HepG2 (cell line): ENCODE results near the gene EEF1A1. TPM values are rescaled to one million over a fixed set of nuclear protein-coding genes. Genes with fewer than 3 reads are reported as not detected.

Source experiments
- BCL6 ChIP-seq: IDR thresholded peaks from 2 replicates; pipeline ENCODE4 v1.6.1; 2016; ENCODE audit warnings: missing genetic modification reagents, missing compliant biosample characterization
- BRF2 ChIP-seq: sonication (generic); formaldehyde crosslinking; IDR thresholded peaks from 2 replicates; pipeline ENCODE4 v1.8.1; 2022; ENCODE audit warnings: mild to moderate bottlenecking, missing genetic modification reagents
- CREB1 ChIP-seq, 2 experiments: fragments of 450-650 bp in 1 of 2; IDR thresholded peaks; 2 replicates each; pipeline ENCODE4 v1.6.1; 2016 to 2017; ENCODE audit warnings: control low read depth in 1 of 2, mild to moderate bottlenecking in 1 of 2, missing compliant biosample characterization in 1 of 2, missing genetic modification characterization in 1 of 2
- ELF3 ChIP-seq: IDR thresholded peaks from 2 replicates; pipeline ENCODE4 v1.6.1; 2016; ENCODE audit warnings: missing genetic modification reagents, missing compliant biosample characterization
- FOXP1 ChIP-seq, 2 experiments: fragments of 450-650 bp in 1 of 2; IDR thresholded peaks; 2 replicates each; pipeline ENCODE4 v1.6.1; 2017 to 2018; ENCODE audit warnings: antibody characterized with exemption in 1 of 2
- KDM4B ChIP-seq: sonication (generic); formaldehyde crosslinking; IDR thresholded peaks from 2 replicates; pipeline ENCODE4 v1.4.0; 2020; ENCODE audit warnings: missing genetic modification reagents
- KDM5B ChIP-seq: sonication (generic); formaldehyde crosslinking; IDR thresholded peaks from 2 replicates; pipeline ENCODE4 v1.4.0; 2020; ENCODE audit warnings: missing genetic modification reagents, mild to moderate bottlenecking, borderline replicate concordance
- RBAK ChIP-seq: sonication (generic); formaldehyde crosslinking; IDR thresholded peaks from 2 replicates; pipeline ENCODE4 v1.5.1; 2020; ENCODE audit warnings: mild to moderate bottlenecking, missing genetic modification reagents
- ZFP36 ChIP-seq: fragments of 150-350 bp; IDR thresholded peaks from 2 replicates; pipeline ENCODE4 v1.6.1; 2018; ENCODE audit warnings: borderline replicate concordance, low read length, low read depth; ENCODE audit not compliant: partially characterized antibody
- ZNF253 ChIP-seq: sonication (generic); formaldehyde crosslinking; IDR thresholded peaks from 2 replicates; pipeline ENCODE4 v1.8.0; 2022; ENCODE audit warnings: mild to moderate bottlenecking, missing genetic modification reagents, borderline replicate concordance
- ZNF256 ChIP-seq: sonication (generic); formaldehyde crosslinking; conservative IDR thresholded peaks from 2 replicates; pipeline ENCODE4 v1.4.0; 2020; ENCODE audit warnings: missing genetic modification reagents
- polyA plus RNA-seq, 8 experiments: library from polyadenylated mRNA; depleted of rRNA in 3 of 8; stranded (reverse) in 7 of 8; unstranded in 1 of 8; fragments of >200 nt; fragmentation: Illumina TruSeq in 4 of 8; extraction: Trizol in 4 of 8; gene quantifications; 2 replicates each; pipeline versions ENCODE4 v1.2.1 to v1.2.3, GENCODE V29; 2011 to 2016; ENCODE audit warnings: low read depth in 4 of 8, missing spikeins in 1 of 8, mixed read lengths in 1 of 8; ENCODE audit not compliant: insufficient read depth in 1 of 8
- total RNA-seq, 5 experiments: library from RNA; depleted of rRNA; stranded (reverse); fragments of >200 nt; fragmentation: Illumina TruSeq; extraction: Trizol; gene quantifications; 2 replicates each; pipeline ENCODE4 v1.2.3, GENCODE V29; 2016; ENCODE audit warnings: low read depth in 1 of 5
- TF ChIP-seq, protein P1 (sequence below): sonication (generic); formaldehyde crosslinking; IDR thresholded peaks from 2 replicates; pipeline ENCODE4 v1.4.0; 2020; ENCODE audit warnings: missing genetic modification reagents
- TF ChIP-seq, protein P2 (sequence below): sonication (generic); formaldehyde crosslinking; IDR thresholded peaks from 2 replicates; pipeline ENCODE4 v1.8.0; 2022; ENCODE audit warnings: missing genetic modification reagents, mild to moderate bottlenecking, moderate library complexity, borderline replicate concordance
- TF ChIP-seq, protein P3 (sequence below): sonication (generic); formaldehyde crosslinking; IDR thresholded peaks from 2 replicates; pipeline ENCODE4 v1.5.1; 2020; ENCODE audit warnings: mild to moderate bottlenecking, missing genetic modification reagents, moderate library complexity

Gene EEF1A1
- total and polyA plus RNA-seq, 2 of the 13 experiments (the other 11 are each of a cell fraction or from before 2014, with no cell fraction given), result 13,726 to 17,172 TPM

DNA sequence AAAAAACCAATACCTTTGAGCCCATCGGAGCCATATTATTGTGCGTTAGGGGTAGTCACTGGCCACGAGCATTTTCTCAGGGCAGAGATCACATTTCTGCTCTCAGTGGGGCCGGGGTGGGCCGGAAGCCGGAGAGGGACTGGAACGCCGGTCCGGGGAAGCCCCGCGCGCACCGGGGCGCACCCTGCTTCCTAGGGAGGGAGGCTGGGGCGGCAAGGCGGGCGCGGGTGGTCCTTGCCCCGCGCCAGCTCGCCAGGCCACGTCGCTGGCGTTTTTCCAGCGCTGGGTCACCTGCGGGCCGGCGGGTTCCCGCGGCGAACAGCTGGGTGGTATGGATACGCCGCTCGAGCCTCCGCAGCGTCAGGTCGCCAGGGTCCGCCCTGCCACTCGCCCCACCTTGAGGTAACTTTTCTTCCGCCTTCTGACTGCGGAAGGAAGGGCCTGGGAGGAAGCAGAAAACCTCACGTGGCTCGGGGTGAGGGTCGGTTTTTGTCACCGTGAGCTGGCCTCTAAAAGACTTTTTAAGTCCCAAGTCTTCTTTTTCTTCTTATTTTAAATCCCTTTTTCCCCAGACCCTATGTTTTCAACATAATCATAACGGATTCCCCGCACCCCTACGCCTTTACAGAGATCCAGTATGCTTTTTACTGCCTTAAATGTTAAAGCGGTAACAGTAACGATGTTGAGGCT is 2.7 kb upstream of the EEF1A1 start (continued):
- TF ChIP-seq, protein P1, sequence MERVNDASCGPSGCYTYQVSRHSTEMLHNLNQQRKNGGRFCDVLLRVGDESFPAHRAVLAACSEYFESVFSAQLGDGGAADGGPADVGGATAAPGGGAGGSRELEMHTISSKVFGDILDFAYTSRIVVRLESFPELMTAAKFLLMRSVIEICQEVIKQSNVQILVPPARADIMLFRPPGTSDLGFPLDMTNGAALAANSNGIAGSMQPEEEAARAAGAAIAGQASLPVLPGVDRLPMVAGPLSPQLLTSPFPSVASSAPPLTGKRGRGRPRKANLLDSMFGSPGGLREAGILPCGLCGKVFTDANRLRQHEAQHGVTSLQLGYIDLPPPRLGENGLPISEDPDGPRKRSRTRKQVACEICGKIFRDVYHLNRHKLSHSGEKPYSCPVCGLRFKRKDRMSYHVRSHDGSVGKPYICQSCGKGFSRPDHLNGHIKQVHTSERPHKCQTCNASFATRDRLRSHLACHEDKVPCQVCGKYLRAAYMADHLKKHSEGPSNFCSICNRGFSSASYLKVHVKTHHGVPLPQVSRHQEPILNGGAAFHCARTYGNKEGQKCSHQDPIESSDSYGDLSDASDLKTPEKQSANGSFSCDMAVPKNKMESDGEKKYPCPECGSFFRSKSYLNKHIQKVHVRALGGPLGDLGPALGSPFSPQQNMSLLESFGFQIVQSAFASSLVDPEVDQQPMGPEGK (CRISPR knock-in tag), result peak; percentile 83
- TF ChIP-seq CREB1 (IDR thresholded peaks at IDR 0.05) (no peak), CREB1 (CRISPR knock-in tag; IDR thresholded peaks at IDR 0.05) (no peak; the same call in 1 of the 2 replicates), ELF3 (peak; percentile 80), BRF2 (CRISPR knock-in tag) (no peak), ZNF253 (CRISPR knock-in tag) (no peak), FOXP1 (IDR thresholded peaks at IDR 0.05) (no peak), FOXP1 (CRISPR knock-in tag; IDR thresholded peaks at IDR 0.05) (peak; percentile 17; the same call in 1 of the 2 replicates), KDM4B (no peak), ZNF256 (CRISPR knock-in tag) (peak; percentile 46; the same call in 1 of the 2 replicates), ZFP36 (no peak), KDM5B (CRISPR knock-in tag) (peak; percentile 85; the same call in 1 of the 2 replicates), RBAK (no peak), BCL6 (CRISPR knock-in tag) (peak; percentile 50)
- TF ChIP-seq, protein P2, sequence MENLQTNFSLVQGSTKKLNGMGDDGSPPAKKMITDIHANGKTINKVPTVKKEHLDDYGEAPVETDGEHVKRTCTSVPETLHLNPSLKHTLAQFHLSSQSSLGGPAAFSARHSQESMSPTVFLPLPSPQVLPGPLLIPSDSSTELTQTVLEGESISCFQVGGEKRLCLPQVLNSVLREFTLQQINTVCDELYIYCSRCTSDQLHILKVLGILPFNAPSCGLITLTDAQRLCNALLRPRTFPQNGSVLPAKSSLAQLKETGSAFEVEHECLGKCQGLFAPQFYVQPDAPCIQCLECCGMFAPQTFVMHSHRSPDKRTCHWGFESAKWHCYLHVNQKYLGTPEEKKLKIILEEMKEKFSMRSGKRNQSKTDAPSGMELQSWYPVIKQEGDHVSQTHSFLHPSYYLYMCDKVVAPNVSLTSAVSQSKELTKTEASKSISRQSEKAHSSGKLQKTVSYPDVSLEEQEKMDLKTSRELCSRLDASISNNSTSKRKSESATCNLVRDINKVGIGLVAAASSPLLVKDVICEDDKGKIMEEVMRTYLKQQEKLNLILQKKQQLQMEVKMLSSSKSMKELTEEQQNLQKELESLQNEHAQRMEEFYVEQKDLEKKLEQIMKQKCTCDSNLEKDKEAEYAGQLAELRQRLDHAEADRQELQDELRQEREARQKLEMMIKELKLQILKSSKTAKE (CRISPR knock-in tag), result 0 out of 2 replicates have a peak, but pooled peaks have one; percentile 31
- TF ChIP-seq, protein P3, sequence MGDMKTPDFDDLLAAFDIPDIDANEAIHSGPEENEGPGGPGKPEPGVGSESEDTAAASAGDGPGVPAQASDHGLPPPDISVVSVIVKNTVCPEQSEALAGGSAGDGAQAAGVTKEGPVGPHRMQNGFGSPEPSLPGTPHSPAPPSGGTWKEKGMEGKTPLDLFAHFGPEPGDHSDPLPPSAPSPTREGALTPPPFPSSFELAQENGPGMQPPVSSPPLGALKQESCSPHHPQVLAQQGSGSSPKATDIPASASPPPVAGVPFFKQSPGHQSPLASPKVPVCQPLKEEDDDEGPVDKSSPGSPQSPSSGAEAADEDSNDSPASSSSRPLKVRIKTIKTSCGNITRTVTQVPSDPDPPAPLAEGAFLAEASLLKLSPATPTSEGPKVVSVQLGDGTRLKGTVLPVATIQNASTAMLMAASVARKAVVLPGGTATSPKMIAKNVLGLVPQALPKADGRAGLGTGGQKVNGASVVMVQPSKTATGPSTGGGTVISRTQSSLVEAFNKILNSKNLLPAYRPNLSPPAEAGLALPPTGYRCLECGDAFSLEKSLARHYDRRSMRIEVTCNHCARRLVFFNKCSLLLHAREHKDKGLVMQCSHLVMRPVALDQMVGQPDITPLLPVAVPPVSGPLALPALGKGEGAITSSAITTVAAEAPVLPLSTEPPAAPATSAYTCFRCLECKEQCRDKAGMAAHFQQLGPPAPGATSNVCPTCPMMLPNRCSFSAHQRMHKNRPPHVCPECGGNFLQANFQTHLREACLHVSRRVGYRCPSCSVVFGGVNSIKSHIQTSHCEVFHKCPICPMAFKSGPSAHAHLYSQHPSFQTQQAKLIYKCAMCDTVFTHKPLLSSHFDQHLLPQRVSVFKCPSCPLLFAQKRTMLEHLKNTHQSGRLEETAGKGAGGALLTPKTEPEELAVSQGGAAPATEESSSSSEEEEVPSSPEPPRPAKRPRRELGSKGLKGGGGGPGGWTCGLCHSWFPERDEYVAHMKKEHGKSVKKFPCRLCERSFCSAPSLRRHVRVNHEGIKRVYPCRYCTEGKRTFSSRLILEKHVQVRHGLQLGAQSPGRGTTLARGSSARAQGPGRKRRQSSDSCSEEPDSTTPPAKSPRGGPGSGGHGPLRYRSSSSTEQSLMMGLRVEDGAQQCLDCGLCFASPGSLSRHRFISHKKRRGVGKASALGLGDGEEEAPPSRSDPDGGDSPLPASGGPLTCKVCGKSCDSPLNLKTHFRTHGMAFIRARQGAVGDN (CRISPR knock-in tag), result peak; percentile 93
